ENCODE results near the gene NHSL2.
"Not testable (repeated sequence)": the region's sequence is repeated elsewhere in the genome, so short reads cannot be mapped to it uniquely, and the experiment has no call there.

Gene NHSL2

GRCh38 chrX:71910643-71910985 lies at the start of gene NHSL2:
Gene NHSL2 (plus strand): TSS chrX:71910845.
- no peak for DNase-seq (ENCODE audit: low read depth, low spot score)

- DNase-seq (ENCODE audit: low read depth, low spot score): no peak
These were observed 43.0 kb upstream of the NHSL2 start for GRCh38 chrX:71867680-71868079.

GRCh38 chrX:71869566-71869965 lies 41.1 kb upstream of the NHSL2 start:
- DNase-seq (ENCODE audit: low read depth, low spot score): not testable (repeated sequence)

GRCh38 chrX:71870208-71871098 lies 40.2 kb upstream of the NHSL2 start:
- DNase-seq (ENCODE audit: low read depth, low spot score): no peak

- DNase-seq (ENCODE audit: low read depth, low spot score): no peak
These were observed 39.3 kb upstream of the NHSL2 start for GRCh38 chrX:71871367-71871766.

- no peak for DNase-seq (ENCODE audit: low read depth, low spot score)
These were observed 37.8 kb upstream of the NHSL2 start for GRCh38 chrX:71872542-71873458.

GRCh38 chrX:71873459-71873833 lies 37.2 kb upstream of the NHSL2 start:
- no peak for DNase-seq (ENCODE audit: low read depth, low spot score)

GRCh38 chrX:71876841-71877240 lies 33.8 kb upstream of the NHSL2 start:
- not testable (repeated sequence) for DNase-seq (ENCODE audit: low read depth, low spot score)

GRCh38 chrX:71885099-71885498 lies 25.5 kb upstream of the NHSL2 start:
- DNase-seq (ENCODE audit: low read depth, low spot score): no peak

- no peak for DNase-seq (ENCODE audit: low read depth, low spot score)
These were observed 15.0 kb upstream of the NHSL2 start for GRCh38 chrX:71895607-71896006.

GRCh38 chrX:71906144-71906543 lies 4.5 kb upstream of the NHSL2 start:
- no peak for DNase-seq (ENCODE audit: low read depth, low spot score)

- no peak for DNase-seq (ENCODE audit: low read depth, low spot score)
These were observed 2.3 kb upstream of the NHSL2 start for GRCh38 chrX:71908387-71908786.

- no peak for DNase-seq (ENCODE audit: low read depth, low spot score)
These were observed 689 bp upstream of the NHSL2 start for GRCh38 chrX:71909956-71910355.

GRCh38 chrX:71910986-71911730 lies 513 bp downstream of the NHSL2 start:
- DNase-seq (ENCODE audit: low read depth, low spot score): no peak

- no peak for DNase-seq (ENCODE audit: low read depth, low spot score)
These were observed 1.0 kb downstream of the NHSL2 start for GRCh38 chrX:71911731-71912050.

- DNase-seq (ENCODE audit: low read depth, low spot score): no peak
These were observed 1.5 kb downstream of the NHSL2 start for GRCh38 chrX:71912156-71912555.

- DNase-seq (ENCODE audit: low read depth, low spot score): no peak
These were observed 2.7 kb downstream of the NHSL2 start for GRCh38 chrX:71913156-71913950.

- DNase-seq (ENCODE audit: low read depth, low spot score): no peak
These were observed 7.1 kb downstream of the NHSL2 start for GRCh38 chrX:71917621-71918343.

- DNase-seq (ENCODE audit: low read depth, low spot score): no peak
These were observed 8.8 kb downstream of the NHSL2 start for GRCh38 chrX:71919431-71919830.

GRCh38 chrX:71919886-71920285 lies 9.2 kb downstream of the NHSL2 start:
- DNase-seq (ENCODE audit: low read depth, low spot score): no peak

- DNase-seq (ENCODE audit: low read depth, low spot score): no peak
These were observed 12.0 kb downstream of the NHSL2 start for GRCh38 chrX:71922686-71923085.

All from smooth muscle cell of the brain vasculature (primary cell).